Liver (tissue), 3 donors: ENCODE measurements around the gene LCN2.

Source experiments
- EGR1 ChIP-seq, 2 donors: IDR thresholded peaks; 2 replicates each; pipeline ENCODE4 v1.6.1; 2016 to 2018; ENCODE audit warnings: antibody characterized with exemption in 2 of 2, low read depth in 2 of 2
- GABPA ChIP-seq, 2 donors: IDR thresholded peaks in 1 of 2; conservative IDR thresholded peaks in 1 of 2; 2 replicates each; pipeline ENCODE4 v1.6.1; 2016; ENCODE audit warnings: antibody characterized with exemption in 2 of 2, mild to moderate bottlenecking in 1 of 2, moderate library complexity in 1 of 2
- HNF4A ChIP-seq, 2 donors: conservative IDR thresholded peaks; 2 replicates each; pipeline ENCODE4 v1.6.1; 2016; ENCODE audit warnings: antibody characterized with exemption in 2 of 2, mild to moderate bottlenecking in 2 of 2
- JUND ChIP-seq, 2 donors: IDR thresholded peaks; 2 replicates each; pipeline ENCODE4 v1.6.1; 2016; ENCODE audit warnings: antibody characterized with exemption in 2 of 2
- MAX ChIP-seq: IDR thresholded peaks from 2 replicates; pipeline ENCODE4 v1.6.1; 2016; ENCODE audit warnings: antibody characterized with exemption
- RAD21 ChIP-seq, 2 donors: IDR thresholded peaks; 2 replicates each; pipeline ENCODE4 v1.6.1; 2016; ENCODE audit warnings: antibody characterized with exemption in 2 of 2, mild to moderate bottlenecking in 2 of 2
- REST ChIP-seq: IDR thresholded peaks from 2 replicates; pipeline ENCODE4 v1.6.1; 2016; ENCODE audit warnings: antibody characterized with exemption, mild to moderate bottlenecking
- SP1 ChIP-seq: IDR thresholded peaks from 2 replicates; pipeline ENCODE4 v1.6.1; 2018; ENCODE audit warnings: antibody characterized with exemption, mild to moderate bottlenecking
- TAF1 ChIP-seq: conservative IDR thresholded peaks from 2 replicates; pipeline ENCODE4 v1.6.1; 2016; ENCODE audit warnings: antibody characterized with exemption, mild to moderate bottlenecking
- YY1 ChIP-seq: IDR thresholded peaks from 2 replicates; pipeline ENCODE4 v1.6.1; 2016; ENCODE audit warnings: antibody characterized with exemption, mild to moderate bottlenecking
- ZBTB33 ChIP-seq: IDR thresholded peaks from 2 replicates; pipeline ENCODE4 v1.6.1; 2016; ENCODE audit warnings: antibody characterized with exemption
- TF ChIP-seq, protein P1 (sequence below): fragments of 150-350 bp; IDR thresholded peaks from 2 replicates; pipeline ENCODE4 v1.5.1; 2017; ENCODE audit warnings: improper control_type of control experiment, low read depth, low read length; ENCODE audit not compliant: missing input control
- donor health status: healthy.
- donor health status: healthy.

DNA sequence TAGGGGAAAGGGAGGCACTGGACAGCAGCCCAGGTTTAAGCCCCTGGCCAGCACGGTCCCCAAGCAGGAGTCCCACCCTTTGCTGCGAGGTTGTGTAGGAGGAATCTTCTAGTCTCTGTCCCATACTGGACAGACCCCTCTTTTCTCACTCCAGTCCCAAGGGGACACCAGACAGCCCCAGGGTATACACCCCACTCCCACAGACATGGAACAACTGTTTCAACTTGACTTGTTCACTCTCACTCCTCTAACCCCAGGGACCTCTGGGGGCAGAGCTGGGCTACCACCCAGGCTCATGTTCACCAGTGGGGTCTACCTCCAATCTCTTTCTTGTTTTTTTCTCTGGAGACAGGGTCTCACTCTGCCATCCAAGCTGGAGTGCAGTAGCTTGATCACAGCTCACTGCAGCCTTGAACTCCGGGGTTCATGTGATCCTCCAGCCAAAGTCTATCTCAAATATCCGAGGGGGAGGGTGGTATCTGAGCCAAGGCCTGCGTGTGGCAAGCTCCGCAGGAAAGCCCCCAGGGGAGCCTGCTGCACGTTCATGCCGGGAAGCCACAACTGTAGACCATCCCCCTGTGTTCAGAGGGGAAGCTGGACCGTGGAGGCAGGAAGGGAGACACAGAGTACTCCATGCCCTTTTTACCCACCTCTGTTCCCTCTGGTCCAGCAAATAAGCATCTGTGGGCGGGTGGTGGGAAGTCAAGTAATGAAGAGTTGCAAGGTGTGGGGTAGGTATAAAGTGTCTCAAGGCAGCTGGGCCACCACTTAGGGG lies 23.5 kb upstream of the LCN2 start:
- TF ChIP-seq, protein P1, sequence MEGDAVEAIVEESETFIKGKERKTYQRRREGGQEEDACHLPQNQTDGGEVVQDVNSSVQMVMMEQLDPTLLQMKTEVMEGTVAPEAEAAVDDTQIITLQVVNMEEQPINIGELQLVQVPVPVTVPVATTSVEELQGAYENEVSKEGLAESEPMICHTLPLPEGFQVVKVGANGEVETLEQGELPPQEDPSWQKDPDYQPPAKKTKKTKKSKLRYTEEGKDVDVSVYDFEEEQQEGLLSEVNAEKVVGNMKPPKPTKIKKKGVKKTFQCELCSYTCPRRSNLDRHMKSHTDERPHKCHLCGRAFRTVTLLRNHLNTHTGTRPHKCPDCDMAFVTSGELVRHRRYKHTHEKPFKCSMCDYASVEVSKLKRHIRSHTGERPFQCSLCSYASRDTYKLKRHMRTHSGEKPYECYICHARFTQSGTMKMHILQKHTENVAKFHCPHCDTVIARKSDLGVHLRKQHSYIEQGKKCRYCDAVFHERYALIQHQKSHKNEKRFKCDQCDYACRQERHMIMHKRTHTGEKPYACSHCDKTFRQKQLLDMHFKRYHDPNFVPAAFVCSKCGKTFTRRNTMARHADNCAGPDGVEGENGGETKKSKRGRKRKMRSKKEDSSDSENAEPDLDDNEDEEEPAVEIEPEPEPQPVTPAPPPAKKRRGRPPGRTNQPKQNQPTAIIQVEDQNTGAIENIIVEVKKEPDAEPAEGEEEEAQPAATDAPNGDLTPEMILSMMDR = no peak
- TF ChIP-seq RAD21 (IDR thresholded peaks at IDR 0.05) (no peak), TAF1 (no peak), REST (no peak), SP1 (peak; percentile 23), GABPA (IDR thresholded peaks at IDR 0.05 in 1 of 2, conservative IDR thresholded peaks at IDR 0.05 in 1 of 2) (no peak), ZBTB33 (no peak), YY1 (no peak), MAX (no peak), HNF4A (conservative IDR thresholded peaks at IDR 0.05) (peak; percentile 47 to 68), EGR1 (IDR thresholded peaks at IDR 0.05; ENCODE audit: low read depth in 2 of 2) (no peak), JUND (IDR thresholded peaks at IDR 0.05) (no peak)
